WERI-Rb-1 (cell line): ENCODE measurements around the gene COASY.

ENCODE experiments used
- DNase-seq: peaks from one replicate; pipeline ENCODE4 v3.0.0-alpha.2; 2020
- H3K27ac ChIP-seq: fragments of 250-450 bp; sonication (Bioruptor Pico); 2 replicates; pipeline ENCODE4 v1.5.1; 2020; ENCODE audit warnings: mild to moderate bottlenecking, moderate library complexity
- H3K27me3 ChIP-seq: fragments of 250-450 bp; sonication (Bioruptor Pico); 2 replicates; pipeline ENCODE4 v1.5.1; 2021; ENCODE audit warnings: mild to moderate bottlenecking, low read depth, moderate library complexity; ENCODE audit not compliant: insufficient read depth, severe bottlenecking
- H3K36me3 ChIP-seq: fragments of 250-450 bp; sonication (Bioruptor Pico); 2 replicates; pipeline ENCODE4 v1.5.1; 2020; ENCODE audit warnings: mild to moderate bottlenecking, moderate library complexity
- H3K4me3 ChIP-seq: 2 replicates; pipeline ENCODE4 v1.5.1; 2011; ENCODE audit warnings: low read depth, mild to moderate bottlenecking, control low read depth, low read length
- H3K9me3 ChIP-seq: fragments of 250-450 bp; sonication (Bioruptor Pico); 2 replicates; pipeline ENCODE4 v1.5.1; 2021; ENCODE audit warnings: mild to moderate bottlenecking, moderate library complexity; ENCODE audit not compliant: severe bottlenecking
- TF ChIP-seq, protein P1 (sequence below): IDR thresholded peaks from 2 replicates; pipeline ENCODE4 v1.5.1; 2011; ENCODE audit warnings: low read depth, mild to moderate bottlenecking, control low read depth, inconsistent platforms, low read length

The COASY gene

GRCh38 chr17:42571435-42572225 lies 9.7 kb downstream of the COASY start:
- peaks cover 95% of the 10 kb centered on the region for H3K36me3 ChIP-seq

DNA sequence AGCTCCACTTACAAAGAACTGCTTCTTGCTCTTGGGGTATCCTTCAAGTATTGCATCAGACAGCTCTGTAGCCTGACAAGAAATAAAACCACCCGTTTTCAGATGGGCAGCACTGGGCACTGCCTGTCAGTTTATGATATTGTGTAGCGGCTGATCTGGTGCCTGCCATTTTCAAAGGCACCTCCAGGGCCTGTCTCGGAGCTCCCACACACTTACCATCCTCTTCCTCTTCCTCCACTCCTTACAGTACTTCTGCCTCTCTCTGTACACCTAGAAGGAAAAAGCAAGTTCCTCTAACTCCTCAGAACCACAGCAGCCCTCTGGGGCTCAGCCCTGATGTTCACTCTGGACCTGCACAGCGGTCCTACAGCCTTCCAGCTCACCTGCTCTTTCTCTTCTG lies 11.1 kb downstream of the COASY start:
- no peak overlapping the region for H3K27ac ChIP-seq
- TF ChIP-seq, protein P1, sequence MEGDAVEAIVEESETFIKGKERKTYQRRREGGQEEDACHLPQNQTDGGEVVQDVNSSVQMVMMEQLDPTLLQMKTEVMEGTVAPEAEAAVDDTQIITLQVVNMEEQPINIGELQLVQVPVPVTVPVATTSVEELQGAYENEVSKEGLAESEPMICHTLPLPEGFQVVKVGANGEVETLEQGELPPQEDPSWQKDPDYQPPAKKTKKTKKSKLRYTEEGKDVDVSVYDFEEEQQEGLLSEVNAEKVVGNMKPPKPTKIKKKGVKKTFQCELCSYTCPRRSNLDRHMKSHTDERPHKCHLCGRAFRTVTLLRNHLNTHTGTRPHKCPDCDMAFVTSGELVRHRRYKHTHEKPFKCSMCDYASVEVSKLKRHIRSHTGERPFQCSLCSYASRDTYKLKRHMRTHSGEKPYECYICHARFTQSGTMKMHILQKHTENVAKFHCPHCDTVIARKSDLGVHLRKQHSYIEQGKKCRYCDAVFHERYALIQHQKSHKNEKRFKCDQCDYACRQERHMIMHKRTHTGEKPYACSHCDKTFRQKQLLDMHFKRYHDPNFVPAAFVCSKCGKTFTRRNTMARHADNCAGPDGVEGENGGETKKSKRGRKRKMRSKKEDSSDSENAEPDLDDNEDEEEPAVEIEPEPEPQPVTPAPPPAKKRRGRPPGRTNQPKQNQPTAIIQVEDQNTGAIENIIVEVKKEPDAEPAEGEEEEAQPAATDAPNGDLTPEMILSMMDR: no peak
- no peaks in the 10 kb centered on the region for H3K27me3 ChIP-seq
- no peak overlapping the region for H3K4me3 ChIP-seq
- H3K9me3 ChIP-seq: no peaks in the 10 kb centered on the region
- DNase-seq: no peak
- peaks cover 93% of the 10 kb centered on the region for H3K36me3 ChIP-seq

More at GRCh38 chr17:42571435-42572225, 9.7 kb downstream of the COASY start:
- no peaks in the 10 kb centered on the region for H3K27me3 ChIP-seq
- no peak overlapping the region for H3K27ac ChIP-seq
- no peaks in the 10 kb centered on the region for H3K9me3 ChIP-seq
- H3K4me3 ChIP-seq: no peak overlapping the region
- DNase-seq: no peak
- TF ChIP-seq, protein P1: no peak

DNA sequence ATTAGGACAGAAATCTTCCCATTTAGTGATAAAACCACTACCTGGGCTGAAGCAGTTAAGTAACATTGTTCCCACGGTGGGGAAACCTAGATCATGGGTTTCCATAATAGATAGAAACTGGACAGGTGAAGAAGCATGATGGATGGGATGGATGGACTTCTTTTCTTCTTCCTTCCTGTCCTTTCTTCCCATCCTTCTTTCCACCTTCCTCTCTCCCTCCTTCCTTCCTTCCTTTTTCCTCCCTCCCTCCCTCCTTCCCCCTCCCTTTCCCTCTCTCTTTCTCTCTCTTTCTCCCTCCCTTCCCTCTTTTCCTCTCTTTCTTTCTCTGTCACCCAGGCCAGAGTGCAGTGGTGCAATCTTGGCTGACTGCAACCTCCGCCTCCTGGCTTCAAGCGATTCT lies 12.5 kb downstream of the COASY start:
- no peaks in the 10 kb centered on the region for H3K9me3 ChIP-seq
- TF ChIP-seq, protein P1: no peak
- DNase-seq: no peak
- no peaks in the 10 kb centered on the region for H3K27me3 ChIP-seq
- no peak overlapping the region for H3K27ac ChIP-seq
- H3K4me3 ChIP-seq: no peak overlapping the region
- H3K36me3 ChIP-seq: peaks cover 86% of the 10 kb centered on the region

DNA sequence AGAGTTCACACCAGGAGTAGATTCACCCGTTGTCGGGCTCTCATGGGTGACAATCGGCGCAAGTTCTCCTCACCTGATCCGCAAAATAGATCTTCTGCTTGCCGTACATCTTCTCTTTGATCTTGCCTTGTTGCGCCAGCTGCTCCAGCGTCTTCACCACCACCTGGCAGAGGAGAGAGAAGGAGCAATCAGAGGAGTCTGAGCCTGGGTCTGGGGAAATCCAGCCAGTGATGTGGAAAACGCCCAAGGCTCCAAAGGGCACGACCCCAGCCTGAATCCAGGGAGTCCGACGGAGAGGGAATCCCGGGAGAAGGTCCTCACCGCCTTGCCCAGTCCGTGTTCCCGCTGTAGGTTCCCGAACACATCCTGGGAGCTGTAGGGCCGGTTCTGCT lies 15.2 kb downstream of the COASY start:
- Histone ChIP-seq H3K27ac (peak overlapping the region; percentile 87), H3K36me3 (peaks cover 75% of the 10 kb centered on the region), H3K4me3 (peak overlapping the region; percentile 89), H3K27me3 (no peaks in the 10 kb centered on the region), H3K9me3 (no peaks in the 10 kb centered on the region)
- TF ChIP-seq, protein P1: no peak
- DNase-seq: no peak

DNA sequence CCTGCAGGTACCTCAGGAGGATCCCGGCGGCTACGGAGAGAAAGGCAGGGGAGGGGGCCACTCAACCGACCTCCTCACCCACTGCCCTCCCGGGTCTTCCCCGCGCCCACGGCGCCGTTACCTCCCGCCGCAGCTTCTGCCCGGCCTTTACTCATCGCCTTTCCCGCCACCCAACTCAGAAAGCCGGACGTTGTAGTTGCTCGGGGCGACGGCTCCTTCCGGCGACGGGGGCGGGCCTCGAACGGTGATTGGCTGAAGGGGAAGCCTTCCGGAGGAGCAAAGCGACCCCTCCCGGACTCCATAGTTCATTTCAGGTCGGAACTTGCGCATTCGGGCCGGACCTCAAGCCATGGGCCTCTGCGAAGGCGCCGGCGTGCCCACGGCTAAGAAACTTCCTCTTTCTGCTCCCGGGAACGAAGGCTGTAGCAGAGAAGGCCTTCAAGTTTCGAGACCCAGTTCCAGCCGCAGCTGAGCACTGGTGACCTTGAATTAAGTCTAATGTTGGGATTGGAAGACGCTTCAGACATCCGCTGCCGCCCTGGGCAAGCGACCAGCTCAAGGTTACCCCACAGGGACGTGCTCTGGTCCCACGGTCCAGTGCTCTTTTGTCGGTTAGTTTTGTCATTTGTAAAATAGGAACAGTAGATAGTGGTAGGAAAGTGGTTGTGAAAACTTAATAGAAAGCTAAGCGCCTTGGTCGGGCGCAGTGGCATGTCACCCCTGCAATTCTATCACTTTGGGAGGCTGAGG lies 15.8 kb downstream of the COASY start, which contains the start of gene PSMC3IP:
PSMC3IP (minus strand) TSS at position 198 of the 750 bp plus-strand sequence; CDS start at position 155, 43 bp downstream.
- peaks cover 75% of the 10 kb centered on the region for H3K36me3 ChIP-seq
- peak; percentile 99 for DNase-seq
- TF ChIP-seq, protein P1: peak; percentile 50
- peak within 1 kb of the TSS; percentile 87 for H3K27ac ChIP-seq
- no peaks in the 10 kb centered on the region for H3K9me3 ChIP-seq
- H3K4me3 ChIP-seq: peak within 1 kb of the TSS; percentile 89
- no peaks in the 10 kb centered on the region for H3K27me3 ChIP-seq
